ENCODE data around the gene ZCCHC13.

Gene ZCCHC13

GRCh38 chrX:74292808-74293123 lies 11.2 kb upstream of the ZCCHC13 start:
- no peaks in the 10 kb centered on the region for H3K9me3 ChIP-seq (ENCODE audit: severe bottlenecking)
- H3K4me1 ChIP-seq (ENCODE audit: insufficient read depth, poor library complexity, severe bottlenecking) = peaks cover 4% of the 10 kb centered on the region
- no peak; the same call in 1 of the 3 replicates for ATAC-seq (ENCODE audit: low read depth)
- peak overlapping the region; percentile 96 for H3K4me3 ChIP-seq (ENCODE audit: severe bottlenecking)
- H3K27ac ChIP-seq (ENCODE audit: poor library complexity, severe bottlenecking) = peak overlapping the region; percentile 86
- H3K36me3 ChIP-seq (ENCODE audit: low read depth) = peaks cover 15% of the 10 kb centered on the region
- peak; percentile 8 for TF ChIP-seq CTCF (IDR thresholded peaks at IDR 0.05; ENCODE audit: poor library complexity, severe bottlenecking)
- no peak for DNase-seq (ENCODE audit: low spot score)
- H3K27me3 ChIP-seq (ENCODE audit: insufficient read depth, poor library complexity, severe bottlenecking) = no peaks in the 10 kb centered on the region

GRCh38 chrX:74293343-74293946 lies 10.5 kb upstream of the ZCCHC13 start:
- H3K36me3 ChIP-seq (ENCODE audit: low read depth) = peaks cover 11% of the 10 kb centered on the region
- H3K27ac ChIP-seq (ENCODE audit: poor library complexity, severe bottlenecking) = peak overlapping the region; percentile 86
- TF ChIP-seq CTCF (IDR thresholded peaks at IDR 0.05; ENCODE audit: poor library complexity, severe bottlenecking) = no peak
- H3K27me3 ChIP-seq (ENCODE audit: insufficient read depth, poor library complexity, severe bottlenecking) = no peaks in the 10 kb centered on the region
- peak; percentile 62 for DNase-seq (ENCODE audit: low spot score)
- H3K4me3 ChIP-seq (ENCODE audit: severe bottlenecking) = peak overlapping the region; percentile 96
- peaks cover 4% of the 10 kb centered on the region for H3K4me1 ChIP-seq (ENCODE audit: insufficient read depth, poor library complexity, severe bottlenecking)
- peak; percentile 53 for ATAC-seq (ENCODE audit: low read depth)
- H3K9me3 ChIP-seq (ENCODE audit: severe bottlenecking) = no peaks in the 10 kb centered on the region

GRCh38 chrX:74295101-74295500 lies 8.9 kb upstream of the ZCCHC13 start:
- no peaks in the 10 kb centered on the region for H3K9me3 ChIP-seq (ENCODE audit: severe bottlenecking)
- no peak for ATAC-seq (ENCODE audit: low read depth)

GRCh38 chrX:74297766-74298165 lies 6.2 kb upstream of the ZCCHC13 start:
- Histone ChIP-seq H3K4me3 (ENCODE audit: severe bottlenecking) (no peak overlapping the region), H3K9me3 (ENCODE audit: severe bottlenecking) (no peaks in the 10 kb centered on the region), H3K4me1 (ENCODE audit: insufficient read depth, poor library complexity, severe bottlenecking) (no peaks in the 10 kb centered on the region), H3K27ac (ENCODE audit: poor library complexity, severe bottlenecking) (no peak overlapping the region), H3K27me3 (ENCODE audit: insufficient read depth, poor library complexity, severe bottlenecking) (no peaks in the 10 kb centered on the region), H3K36me3 (ENCODE audit: low read depth) (no peaks in the 10 kb centered on the region)
- TF ChIP-seq CTCF (IDR thresholded peaks at IDR 0.05; ENCODE audit: poor library complexity, severe bottlenecking) = no peak
- no peak for DNase-seq (ENCODE audit: low spot score)
- no peak for ATAC-seq (ENCODE audit: low read depth)

More at GRCh38 chrX:74295101-74295500, 8.9 kb upstream of the ZCCHC13 start:
- no peak for TF ChIP-seq CTCF (IDR thresholded peaks at IDR 0.05; ENCODE audit: poor library complexity, severe bottlenecking)
- Histone ChIP-seq H3K4me1 (ENCODE audit: insufficient read depth, poor library complexity, severe bottlenecking) (no peaks in the 10 kb centered on the region), H3K27me3 (ENCODE audit: insufficient read depth, poor library complexity, severe bottlenecking) (no peaks in the 10 kb centered on the region), H3K4me3 (ENCODE audit: severe bottlenecking) (no peak overlapping the region), H3K36me3 (ENCODE audit: low read depth) (no peaks in the 10 kb centered on the region; the same call in 1 of the 2 replicates), H3K27ac (ENCODE audit: poor library complexity, severe bottlenecking) (no peak overlapping the region)
- no peak for DNase-seq (ENCODE audit: low spot score)

- DNase-seq (ENCODE audit: low spot score) = no peak
- ATAC-seq (ENCODE audit: low read depth) = no peak
- no peaks in the 10 kb centered on the region for H3K9me3 ChIP-seq (ENCODE audit: severe bottlenecking)
- no peak overlapping the region for H3K27ac ChIP-seq (ENCODE audit: poor library complexity, severe bottlenecking)
- no peaks in the 10 kb centered on the region for H3K36me3 ChIP-seq (ENCODE audit: low read depth)
- no peaks in the 10 kb centered on the region for H3K4me1 ChIP-seq (ENCODE audit: insufficient read depth, poor library complexity, severe bottlenecking)
- H3K27me3 ChIP-seq (ENCODE audit: insufficient read depth, poor library complexity, severe bottlenecking) = no peaks in the 10 kb centered on the region
- TF ChIP-seq CTCF (IDR thresholded peaks at IDR 0.05; ENCODE audit: poor library complexity, severe bottlenecking) = no peak
- no peak overlapping the region for H3K4me3 ChIP-seq (ENCODE audit: severe bottlenecking)
Observed at GRCh38 chrX:74300869-74301268, 3.1 kb upstream of the ZCCHC13 start.

Measured in RWPE2 (cell line).